ENCODE measurements around the gene CHAF1B. TPM values are rescaled to one million over a fixed set of nuclear protein-coding genes. Genes with fewer than 3 reads are reported as not detected.

CHAF1B gene
- total RNA-seq, 2 experiments from 2014 or later = 4.5 to 4.8 TPM

DNA sequence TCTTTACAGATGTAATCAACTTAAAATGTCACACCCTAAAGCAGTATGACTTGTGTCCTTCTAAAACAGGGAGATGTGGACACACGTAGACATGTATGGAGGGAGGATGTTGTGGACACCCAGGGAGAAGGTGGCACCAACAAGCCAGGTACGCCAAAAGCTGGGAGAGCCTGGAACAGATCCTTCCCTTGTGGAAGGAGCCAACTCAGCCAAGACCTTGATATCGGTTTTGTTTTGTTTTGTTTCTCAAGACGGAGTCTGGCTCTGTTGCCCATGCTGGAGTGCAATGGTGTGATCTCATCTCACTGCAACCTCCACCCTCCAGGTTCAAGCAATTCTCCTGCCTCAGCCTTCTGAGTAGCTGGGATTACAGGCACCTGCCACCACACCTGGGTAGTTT is 45.6 kb downstream of the CHAF1B start:
- Histone ChIP-seq H3K9me3 (ENCODE audit: control insufficient read depth in 1 of 2, insufficient read depth in 1 of 2, low read length in 2 of 2) (no peaks in the 10 kb centered on the region), H3K4me3 (ENCODE audit: low read length) (no peak overlapping the region), H3K36me3 (ENCODE audit: insufficient read depth, low read length) (no peaks in the 10 kb centered on the region), H3K4me1 (ENCODE audit: insufficient read depth, low read length) (peaks cover 8% of the 10 kb centered on the region), H3K27ac (ENCODE audit: low read depth in 1 of 2, low read length in 2 of 2) (no peak overlapping the region), H3K27me3 (ENCODE audit: control insufficient read depth in 1 of 2, insufficient read depth in 2 of 2, low read length in 2 of 2) (no peaks in the 10 kb centered on the region)
- intact Hi-C loops (cut with DNase I, micrococcal nuclease) = no loop called here
- H3K36me3 Mint-ChIP-seq (ENCODE audit: low read depth) = no peaks in the 10 kb centered on the region
- H3K4me3 Mint-ChIP-seq = no peak overlapping the region
- no peak overlapping the region for H3K27ac Mint-ChIP-seq
- ATAC-seq (ENCODE audit: poor library complexity) = no peak
- no peaks in the 10 kb centered on the region for H3K9me3 Mint-ChIP-seq
- DNase-seq = no peak
- TF ChIP-seq, protein P1, sequence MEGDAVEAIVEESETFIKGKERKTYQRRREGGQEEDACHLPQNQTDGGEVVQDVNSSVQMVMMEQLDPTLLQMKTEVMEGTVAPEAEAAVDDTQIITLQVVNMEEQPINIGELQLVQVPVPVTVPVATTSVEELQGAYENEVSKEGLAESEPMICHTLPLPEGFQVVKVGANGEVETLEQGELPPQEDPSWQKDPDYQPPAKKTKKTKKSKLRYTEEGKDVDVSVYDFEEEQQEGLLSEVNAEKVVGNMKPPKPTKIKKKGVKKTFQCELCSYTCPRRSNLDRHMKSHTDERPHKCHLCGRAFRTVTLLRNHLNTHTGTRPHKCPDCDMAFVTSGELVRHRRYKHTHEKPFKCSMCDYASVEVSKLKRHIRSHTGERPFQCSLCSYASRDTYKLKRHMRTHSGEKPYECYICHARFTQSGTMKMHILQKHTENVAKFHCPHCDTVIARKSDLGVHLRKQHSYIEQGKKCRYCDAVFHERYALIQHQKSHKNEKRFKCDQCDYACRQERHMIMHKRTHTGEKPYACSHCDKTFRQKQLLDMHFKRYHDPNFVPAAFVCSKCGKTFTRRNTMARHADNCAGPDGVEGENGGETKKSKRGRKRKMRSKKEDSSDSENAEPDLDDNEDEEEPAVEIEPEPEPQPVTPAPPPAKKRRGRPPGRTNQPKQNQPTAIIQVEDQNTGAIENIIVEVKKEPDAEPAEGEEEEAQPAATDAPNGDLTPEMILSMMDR (IDR thresholded peaks at IDR 0.05) = no peak
- H3K27me3 Mint-ChIP-seq = peaks cover 36% of the 10 kb centered on the region
- CTCF ChIA-PET = no interaction called here
- POLR2A ChIA-PET = no interaction called here
- H3K4me1 Mint-ChIP-seq (ENCODE audit: low read depth) = peaks cover 12% of the 10 kb centered on the region

DNA sequence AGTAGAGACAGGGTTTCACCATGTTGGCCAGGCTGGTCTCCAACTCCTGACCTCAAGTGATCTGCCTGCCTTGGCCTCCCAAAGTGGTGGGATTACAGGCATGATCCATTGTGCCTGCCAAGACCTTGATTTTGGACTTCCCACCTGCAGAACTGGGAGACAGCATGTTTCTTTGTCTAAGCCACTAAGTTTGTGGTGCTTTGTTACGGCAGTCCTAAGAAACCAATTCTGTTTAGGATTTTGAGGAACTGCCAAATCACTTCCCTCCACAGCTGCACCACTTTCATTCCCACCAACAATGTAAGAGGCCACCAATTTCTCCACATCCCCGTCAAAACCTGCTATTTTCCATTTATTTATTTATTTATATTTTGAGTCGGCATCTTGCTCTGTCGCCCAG is 46.1 kb downstream of the CHAF1B start:
- Histone ChIP-seq H3K4me3 (ENCODE audit: low read length) (no peak overlapping the region), H3K27me3 (ENCODE audit: control insufficient read depth in 1 of 2, insufficient read depth in 2 of 2, low read length in 2 of 2) (no peaks in the 10 kb centered on the region), H3K27ac (ENCODE audit: low read depth in 1 of 2, low read length in 2 of 2) (no peak overlapping the region), H3K9me3 (ENCODE audit: control insufficient read depth in 1 of 2, insufficient read depth in 1 of 2, low read length in 2 of 2) (peaks cover 0 to 2% of the 10 kb centered on the region in 2 experiments), H3K4me1 (ENCODE audit: insufficient read depth, low read length) (peaks cover 8% of the 10 kb centered on the region), H3K36me3 (ENCODE audit: insufficient read depth, low read length) (no peaks in the 10 kb centered on the region)
- Mint-ChIP-seq H3K27ac (no peak overlapping the region), H3K27me3 (peaks cover 36% of the 10 kb centered on the region), H3K4me3 (no peak overlapping the region), H3K4me1 (ENCODE audit: low read depth) (peaks cover 12% of the 10 kb centered on the region), H3K9me3 (no peaks in the 10 kb centered on the region), H3K36me3 (ENCODE audit: low read depth) (no peaks in the 10 kb centered on the region)
- intact Hi-C loops (cut with DNase I, micrococcal nuclease) = no loop called here
- ChIA-PET CTCF (no interaction called here), POLR2A (no interaction called here)
- TF ChIP-seq, protein P1 (IDR thresholded peaks at IDR 0.05) = no peak
- DNase-seq (no peak), ATAC-seq (ENCODE audit: poor library complexity) (no peak)

DNA sequence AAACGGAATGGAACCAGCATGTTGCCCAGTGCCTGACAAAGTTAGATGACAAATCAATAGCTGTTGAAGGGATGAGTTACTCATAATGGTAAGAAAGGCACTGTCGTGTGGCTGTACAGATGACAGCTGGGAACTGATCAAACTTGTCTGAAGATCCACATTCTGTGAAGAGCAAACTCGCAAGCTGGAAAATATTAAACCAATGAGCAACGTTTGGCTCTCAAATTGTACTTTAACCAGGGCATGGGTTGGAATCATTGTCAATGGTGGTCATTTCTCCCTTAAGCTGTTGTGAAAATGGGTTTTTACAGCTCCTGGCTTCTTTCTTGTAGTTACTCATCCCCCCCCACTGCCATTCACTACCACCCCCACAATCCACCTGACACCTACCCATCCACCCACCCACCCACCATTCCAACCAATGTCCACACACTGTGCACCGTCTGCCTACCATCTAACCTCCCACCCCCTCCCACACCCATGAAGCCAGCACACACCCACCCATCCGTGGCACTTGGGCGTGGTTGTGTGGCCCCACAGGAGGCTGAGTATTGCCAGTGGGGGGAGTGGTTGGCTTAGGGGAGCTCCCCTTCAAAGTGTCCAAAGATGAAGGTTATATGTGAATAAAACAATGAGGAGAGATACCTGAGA is 48.0 kb downstream of the CHAF1B start:
- Mint-ChIP-seq H3K27me3 (peaks cover 36% of the 10 kb centered on the region), H3K4me3 (no peak overlapping the region), H3K36me3 (ENCODE audit: low read depth) (no peaks in the 10 kb centered on the region), H3K9me3 (no peaks in the 10 kb centered on the region), H3K4me1 (ENCODE audit: low read depth) (peaks cover 12% of the 10 kb centered on the region), H3K27ac (no peak overlapping the region)
- Histone ChIP-seq H3K27ac (ENCODE audit: low read depth in 1 of 2, low read length in 2 of 2) (no peak overlapping the region), H3K27me3 (ENCODE audit: control insufficient read depth in 1 of 2, insufficient read depth in 2 of 2, low read length in 2 of 2) (no peaks in the 10 kb centered on the region), H3K9me3 (ENCODE audit: control insufficient read depth in 1 of 2, insufficient read depth in 1 of 2, low read length in 2 of 2) (peaks cover 0 to 6% of the 10 kb centered on the region in 2 experiments), H3K4me3 (ENCODE audit: low read length) (no peak overlapping the region), H3K4me1 (ENCODE audit: insufficient read depth, low read length) (peaks cover 8% of the 10 kb centered on the region), H3K36me3 (ENCODE audit: insufficient read depth, low read length) (no peaks in the 10 kb centered on the region)
- POLR2A ChIA-PET = no interaction called here
- TF ChIP-seq, protein P1 (IDR thresholded peaks at IDR 0.05) = no peak
- intact Hi-C loops (cut with DNase I, micrococcal nuclease) = no loop called here
- CTCF ChIA-PET = no interaction called here
- ATAC-seq (ENCODE audit: poor library complexity) = no peak
- no peak for DNase-seq

All from CD4-positive, alpha-beta T cell (primary cell).